Activated gamma-delta T cell treated with Interleukin-2 at 50 U/mL for 16 hours (primary cell): ENCODE measurements around the gene NGEF.

Experiments used
- DNase-seq: peaks from one replicate; pipeline ENCODE4 v3.0.0-alpha.2; 2020

Gene NGEF

GRCh38 chr2:232879618-232880494 is 133.2 kb downstream of the NGEF start:
- no peak for DNase-seq

DNA sequence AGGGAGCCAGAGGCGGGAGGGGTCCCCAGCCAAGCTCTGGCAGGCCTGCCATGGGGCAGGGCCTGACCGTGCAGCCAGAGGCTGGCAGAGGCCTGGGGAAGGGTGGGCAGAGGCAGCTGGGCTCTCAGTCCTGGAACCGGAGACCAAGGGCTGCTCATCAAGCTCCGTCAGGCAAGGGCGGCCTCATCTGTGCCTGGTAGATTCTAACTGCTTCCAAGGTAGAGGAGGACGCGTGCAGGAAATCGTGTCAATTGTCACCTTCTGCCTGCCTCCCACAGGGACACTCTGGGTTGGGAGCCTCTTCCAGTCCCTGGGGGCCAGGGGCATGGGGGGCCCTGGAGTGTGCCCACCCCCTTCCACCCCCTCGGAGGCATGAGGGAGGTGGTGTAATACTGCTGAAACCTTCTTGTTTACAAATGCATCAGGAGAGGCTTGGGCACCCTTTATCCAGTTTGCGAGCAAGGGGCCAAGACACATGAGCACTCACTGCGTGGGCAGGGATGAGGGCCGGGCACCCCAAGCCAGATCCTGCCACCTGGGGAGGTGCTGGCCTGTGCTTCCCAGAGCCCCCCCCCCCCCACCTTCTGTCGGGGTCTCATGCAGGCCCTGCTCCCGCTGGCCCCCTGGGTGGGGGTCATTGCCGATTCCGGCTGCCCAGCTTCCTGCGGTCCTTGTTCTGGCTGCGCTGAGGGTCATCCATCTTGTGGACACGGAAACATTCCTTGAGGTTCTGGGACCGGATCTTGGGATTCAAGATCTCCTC is 134.0 kb downstream of the NGEF start:
- no peak for DNase-seq

- no peak for DNase-seq
Observed at GRCh38 chr2:232877940-232878511, 135.0 kb downstream of the NGEF start.

- DNase-seq: no peak
Observed at GRCh38 chr2:232876978-232877441, 136.0 kb downstream of the NGEF start.

DNA sequence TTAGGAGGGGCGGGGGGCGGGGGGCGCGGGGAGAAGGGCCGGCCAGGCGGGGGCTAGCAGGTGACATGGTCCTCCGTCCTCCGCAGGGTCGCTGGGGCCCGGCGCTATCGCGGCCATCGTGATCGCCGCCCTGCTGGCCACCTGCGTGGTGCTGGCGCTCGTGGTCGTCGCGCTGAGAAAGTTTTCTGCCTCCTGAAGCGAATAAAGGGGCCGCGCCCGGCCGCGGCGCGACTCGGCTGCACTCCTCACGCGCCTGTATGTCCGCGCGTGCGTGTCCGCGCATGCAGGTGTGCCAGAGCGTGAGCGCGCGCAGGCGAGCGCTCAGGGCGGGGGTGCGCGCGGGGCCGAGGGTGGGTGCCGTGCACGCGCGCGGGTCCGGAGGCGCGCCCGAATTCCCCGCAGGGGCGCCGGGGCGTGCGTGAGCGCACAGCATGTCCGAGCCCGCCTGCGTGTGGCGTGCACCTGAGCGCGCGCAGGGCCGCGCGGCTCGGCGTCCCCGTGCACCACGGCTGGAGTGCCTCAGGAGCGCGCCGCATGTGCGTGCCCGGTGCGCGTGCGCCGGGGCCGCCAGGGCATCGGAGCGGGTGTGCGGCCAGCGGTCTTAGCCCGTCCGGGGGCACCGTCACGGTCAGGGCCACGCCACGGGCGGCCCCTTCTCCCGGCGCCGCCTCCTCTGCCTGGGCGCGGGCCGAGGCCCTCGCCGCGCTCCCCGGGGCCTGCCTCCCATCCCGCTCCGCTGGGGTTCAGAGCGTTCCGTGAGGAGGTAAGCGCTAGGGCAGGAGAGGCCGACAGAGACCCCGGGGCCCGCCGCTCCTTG is 136.7 kb downstream of the NGEF start:
- DNase-seq: no peak

GRCh38 chr2:232875256-232876121 is 137.6 kb downstream of the NGEF start:
- DNase-seq: no peak

GRCh38 chr2:232874677-232875223 is 138.3 kb downstream of the NGEF start:
- no peak for DNase-seq

- DNase-seq: no peak
Observed at GRCh38 chr2:232873909-232874641, 139.0 kb downstream of the NGEF start.

GRCh38 chr2:232873292-232873908 is 139.7 kb downstream of the NGEF start:
- no peak for DNase-seq

GRCh38 chr2:232872826-232873225 is 140.2 kb downstream of the NGEF start:
- DNase-seq: no peak

DNA sequence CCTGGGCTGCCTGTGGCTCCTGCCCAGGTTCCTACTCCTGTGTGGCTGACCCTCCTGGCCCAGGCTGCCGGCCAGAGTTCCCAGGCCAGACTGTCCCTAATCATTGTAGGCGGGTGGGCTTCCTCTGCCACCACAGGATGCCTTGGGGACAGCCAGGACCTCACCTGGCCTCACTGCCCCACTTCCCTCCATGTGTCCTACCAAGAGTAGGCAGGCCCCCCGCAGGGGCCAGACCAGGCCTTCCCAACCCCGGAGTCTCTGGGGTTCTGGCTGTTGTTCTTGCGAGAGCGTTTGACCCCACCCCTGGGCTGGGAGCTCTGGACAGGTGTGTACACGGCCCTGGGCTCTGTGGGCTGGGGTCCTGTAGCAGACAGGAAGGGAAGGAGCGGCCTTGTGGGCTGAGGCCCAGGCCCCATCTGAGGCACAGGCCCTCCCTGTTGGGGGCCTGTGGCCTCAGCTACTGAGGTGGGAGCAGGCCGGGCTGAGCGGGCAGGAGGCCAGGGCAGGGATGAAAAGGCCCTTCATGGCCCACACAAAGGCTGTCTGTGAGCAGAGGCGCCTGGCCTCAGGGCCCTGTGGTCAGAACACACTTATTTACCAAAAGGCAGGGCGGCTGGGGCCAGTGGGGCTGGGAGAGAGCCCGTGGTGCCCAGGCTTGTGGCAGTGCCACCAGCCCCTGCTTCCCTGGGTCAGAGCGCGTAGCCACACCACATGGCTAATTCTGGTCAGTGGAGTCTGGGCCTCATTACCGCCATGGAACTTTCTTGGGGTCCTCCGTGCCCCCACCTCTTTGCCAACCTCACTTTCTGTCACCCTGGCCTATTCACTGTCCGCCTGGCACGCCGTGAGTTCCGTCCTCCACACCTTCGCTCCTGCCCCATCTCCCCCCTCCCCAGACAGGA is 141.0 kb downstream of the NGEF start:
- DNase-seq: no peak

GRCh38 chr2:232871418-232871834 is 141.6 kb downstream of the NGEF start:
- no peak for DNase-seq

DNA sequence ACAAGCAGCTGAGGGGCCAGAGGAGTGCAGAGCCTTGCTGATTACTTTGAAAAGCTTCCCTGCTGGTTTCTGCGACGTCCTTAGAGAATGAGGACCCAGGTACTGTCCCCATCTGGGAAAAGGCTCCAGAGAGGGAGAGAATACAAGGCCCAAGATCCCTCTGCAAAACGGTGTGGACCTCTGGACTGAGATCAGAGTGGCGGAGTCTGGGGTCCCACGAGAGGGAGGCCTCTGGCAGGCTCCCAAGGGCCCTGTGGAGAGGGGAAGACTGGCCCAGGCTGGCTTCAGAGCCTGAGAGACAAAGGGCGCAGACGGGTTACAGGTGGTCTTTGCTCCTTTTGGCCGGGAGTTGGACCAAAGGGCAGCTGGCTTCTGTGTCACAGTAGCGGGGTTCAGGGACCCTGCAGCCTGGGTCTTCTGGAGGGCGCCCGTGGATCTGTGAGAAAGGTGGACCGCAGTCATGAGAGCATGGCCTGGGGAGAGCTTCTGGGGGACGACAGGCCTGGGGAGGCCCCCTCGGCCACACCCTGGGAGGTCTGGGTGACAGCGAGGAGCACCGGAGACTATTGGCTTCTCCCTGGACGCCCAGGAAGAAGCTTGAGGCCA is 142.2 kb downstream of the NGEF start:
- no peak for DNase-seq

DNA sequence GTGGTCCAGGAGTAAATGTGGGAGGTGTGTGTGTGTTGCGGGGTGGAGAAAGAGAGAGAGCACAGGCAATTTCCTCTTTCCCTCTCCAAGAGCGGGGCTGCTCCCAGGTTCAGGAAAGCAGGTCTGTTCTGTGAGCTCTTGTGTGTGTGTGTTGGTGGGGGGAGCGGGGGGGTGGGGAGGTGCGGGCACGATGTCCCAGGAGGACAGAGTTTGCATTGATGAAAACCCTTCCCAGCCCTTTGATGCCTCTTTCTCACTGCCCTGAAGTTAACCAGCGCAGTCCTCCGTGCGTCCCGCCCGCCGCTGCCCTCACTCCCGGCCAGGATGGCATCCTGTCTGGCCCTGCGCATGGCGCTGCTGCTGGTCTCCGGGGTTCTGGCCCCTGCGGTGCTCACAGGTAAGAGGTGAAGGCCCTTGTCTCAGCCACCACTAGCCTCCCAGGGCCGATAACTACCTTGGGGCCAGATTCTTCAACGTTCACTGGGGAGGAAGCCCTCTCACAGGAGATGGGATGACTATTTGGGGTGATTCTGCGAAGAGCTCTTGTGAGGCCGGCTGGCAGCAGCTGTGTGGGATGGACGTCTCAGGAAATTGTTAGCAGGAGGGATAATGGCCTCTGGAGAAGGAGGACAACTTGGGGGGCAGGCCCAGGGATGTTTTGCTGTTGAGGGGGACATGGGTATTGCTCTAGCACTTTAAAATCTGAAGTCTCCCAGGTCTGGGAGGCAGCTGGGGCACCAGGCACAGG is 142.9 kb downstream of the NGEF start, which contains the start of gene SNORC:
SNORC (plus strand) TSS at position 247 of the 748 bp plus-strand sequence; CDS start at position 325, 78 bp downstream.
- no peak for DNase-seq

DNA sequence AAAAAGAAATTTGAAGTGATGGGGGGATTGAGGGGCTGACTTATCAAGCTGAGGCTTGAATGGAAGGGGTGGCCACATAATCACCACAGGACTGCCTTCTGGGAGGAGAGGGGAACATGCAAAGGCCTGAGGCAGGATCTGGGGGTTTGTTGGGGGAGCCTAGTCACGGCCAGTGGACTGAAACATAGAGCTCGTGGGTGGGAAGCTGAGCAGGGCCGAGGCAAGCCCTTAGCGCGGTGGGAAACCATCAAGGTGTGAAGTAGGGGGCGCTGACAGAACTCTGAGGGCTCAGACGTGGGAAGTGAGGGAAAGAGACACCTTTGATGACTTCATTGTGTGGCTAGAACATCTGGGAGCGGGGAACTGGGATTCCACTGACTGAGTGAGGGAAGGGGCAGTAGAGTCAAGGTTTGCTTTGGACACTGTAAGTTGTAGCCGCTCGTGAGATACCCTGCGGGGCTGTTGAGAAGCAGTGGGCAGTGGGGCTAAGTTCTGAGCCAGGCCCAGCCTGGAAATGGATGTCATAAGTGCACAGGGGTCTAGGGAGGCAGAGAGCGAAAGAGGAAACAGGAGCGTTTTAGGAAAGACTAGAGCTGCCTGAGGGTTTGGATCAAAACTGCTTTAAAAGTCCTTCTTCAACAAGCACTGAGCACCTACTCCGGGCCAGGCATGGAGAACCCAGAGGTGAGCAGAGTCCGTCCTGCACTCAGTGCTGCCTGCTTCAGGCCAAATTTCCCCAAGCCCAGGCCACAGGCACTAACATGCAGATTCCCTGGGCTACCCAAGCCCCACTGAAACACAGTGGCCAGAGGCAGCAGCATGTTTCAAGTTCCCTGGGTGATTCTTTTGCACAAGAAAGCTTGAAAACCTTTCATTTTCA is 143.7 kb downstream of the NGEF start:
- no peak for DNase-seq

- no peak for DNase-seq
Observed at GRCh38 chr2:232866104-232866503, 147.0 kb downstream of the NGEF start.

DNA sequence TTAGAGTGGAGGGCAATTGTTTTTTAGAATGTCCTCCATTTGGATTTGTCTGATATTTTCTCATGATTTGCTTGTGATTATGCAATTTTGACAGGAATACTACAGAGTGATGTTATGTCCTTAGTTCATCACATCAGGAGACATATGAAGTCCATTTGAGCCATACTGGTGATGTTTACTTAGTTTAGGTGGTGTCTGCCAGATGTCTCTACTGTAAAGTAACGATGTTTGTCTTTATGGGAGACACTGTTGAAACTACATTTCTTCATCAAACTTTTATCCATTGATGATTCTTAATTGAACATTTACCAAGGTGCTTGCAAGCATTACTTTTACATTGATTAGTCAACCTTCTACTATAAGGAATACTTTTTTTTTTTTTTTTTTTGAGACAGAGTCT is 147.9 kb downstream of the NGEF start:
- DNase-seq: no peak
